HEK293 (cell line): ENCODE data around the gene LPXN.

Experiments used
- FEZF1 ChIP-seq: fragments of 450-650 bp; formaldehyde crosslinking; IDR thresholded peaks from 2 replicates; pipeline ENCODE4 v1.5.1; 2016; ENCODE audit warnings: missing biosample characterization, missing genetic modification characterization
- SP3 ChIP-seq: fragments of 450-650 bp; formaldehyde crosslinking; IDR thresholded peaks from 2 replicates; pipeline ENCODE4 v1.5.1; 2016; ENCODE audit warnings: missing biosample characterization, missing genetic modification characterization
- ZBTB11 ChIP-seq: fragments of 450-650 bp; formaldehyde crosslinking; conservative IDR thresholded peaks from 2 replicates; pipeline ENCODE4 v1.5.1; 2016; ENCODE audit warnings: low read depth, missing biosample characterization, missing genetic modification characterization
- ZBTB17 ChIP-seq: fragments of 450-650 bp; formaldehyde crosslinking; IDR thresholded peaks from 2 replicates; pipeline ENCODE4 v1.5.1; 2016; ENCODE audit warnings: missing biosample characterization, missing genetic modification characterization
- ZBTB21 ChIP-seq: fragments of 450-650 bp; formaldehyde crosslinking; IDR thresholded peaks from 2 replicates; pipeline ENCODE4 v1.5.1; 2017; ENCODE audit warnings: missing biosample characterization, missing genetic modification characterization
- ZBTB44 ChIP-seq: fragments of 450-650 bp; IDR thresholded peaks from 2 replicates; pipeline ENCODE4 v1.5.1; 2018; ENCODE audit warnings: missing biosample characterization, mild to moderate bottlenecking, missing genetic modification characterization
- ZBTB6 ChIP-seq: fragments of 450-650 bp; formaldehyde crosslinking; IDR thresholded peaks from 2 replicates; pipeline ENCODE4 v1.5.1; 2017; ENCODE audit warnings: missing biosample characterization, missing genetic modification characterization
- ZBTB8A ChIP-seq: fragments of 450-650 bp; formaldehyde crosslinking; IDR thresholded peaks from 2 replicates; pipeline ENCODE4 v1.5.1; 2016; ENCODE audit warnings: missing biosample characterization, missing genetic modification characterization
- ZFP69B ChIP-seq: fragments of 450-650 bp; formaldehyde crosslinking; IDR thresholded peaks from 2 replicates; pipeline ENCODE4 v1.5.1; 2016; ENCODE audit warnings: missing biosample characterization, missing genetic modification characterization
- ZNF362 ChIP-seq: fragments of 450-650 bp; formaldehyde crosslinking; IDR thresholded peaks from 2 replicates; pipeline ENCODE4 v1.5.1; 2016; ENCODE audit warnings: missing biosample characterization, missing genetic modification characterization
- ZNF366 ChIP-seq: fragments of 450-650 bp; formaldehyde crosslinking; conservative IDR thresholded peaks from 2 replicates; pipeline ENCODE4 v1.5.1; 2016; ENCODE audit warnings: missing biosample characterization, missing genetic modification characterization
- ZNF530 ChIP-seq: fragments of 450-650 bp; formaldehyde crosslinking; IDR thresholded peaks from 2 replicates; pipeline ENCODE4 v1.5.1; 2016; ENCODE audit warnings: low read depth, missing biosample characterization, missing genetic modification characterization
- ZNF571 ChIP-seq: fragments of 450-650 bp; formaldehyde crosslinking; IDR thresholded peaks from 2 replicates; pipeline ENCODE4 v1.5.0; 2017; ENCODE audit warnings: missing biosample characterization, missing genetic modification characterization
- ZNF585B ChIP-seq: fragments of 450-650 bp; formaldehyde crosslinking; IDR thresholded peaks from 2 replicates; pipeline ENCODE4 v1.5.1; 2016; ENCODE audit warnings: missing biosample characterization, missing genetic modification characterization
- ZSCAN23 ChIP-seq: fragments of 450-650 bp; formaldehyde crosslinking; IDR thresholded peaks from 2 replicates; pipeline ENCODE4 v1.5.1; 2016; ENCODE audit warnings: missing biosample characterization, missing genetic modification characterization
- TF ChIP-seq, protein P1 (sequence below): fragments of 450-650 bp; formaldehyde crosslinking; IDR thresholded peaks from 2 replicates; pipeline ENCODE4 v1.5.1; 2017; ENCODE audit warnings: missing biosample characterization, missing genetic modification characterization
- TF ChIP-seq, protein P2 (sequence below): fragments of 450-650 bp; formaldehyde crosslinking; IDR thresholded peaks from 2 replicates; pipeline ENCODE4 v1.5.1; 2017; ENCODE audit warnings: missing biosample characterization, missing genetic modification characterization
- TF ChIP-seq, protein P3 (sequence below): fragments of 450-650 bp; formaldehyde crosslinking; IDR thresholded peaks from 2 replicates; pipeline ENCODE4 v1.5.1; 2016; ENCODE audit warnings: missing biosample characterization, missing genetic modification characterization
- TF ChIP-seq, protein P4 (sequence below): fragments of 450-650 bp; formaldehyde crosslinking; IDR thresholded peaks from 2 replicates; pipeline ENCODE4 v1.5.1; 2016; ENCODE audit warnings: missing biosample characterization, missing genetic modification characterization

The LPXN gene

DNA sequence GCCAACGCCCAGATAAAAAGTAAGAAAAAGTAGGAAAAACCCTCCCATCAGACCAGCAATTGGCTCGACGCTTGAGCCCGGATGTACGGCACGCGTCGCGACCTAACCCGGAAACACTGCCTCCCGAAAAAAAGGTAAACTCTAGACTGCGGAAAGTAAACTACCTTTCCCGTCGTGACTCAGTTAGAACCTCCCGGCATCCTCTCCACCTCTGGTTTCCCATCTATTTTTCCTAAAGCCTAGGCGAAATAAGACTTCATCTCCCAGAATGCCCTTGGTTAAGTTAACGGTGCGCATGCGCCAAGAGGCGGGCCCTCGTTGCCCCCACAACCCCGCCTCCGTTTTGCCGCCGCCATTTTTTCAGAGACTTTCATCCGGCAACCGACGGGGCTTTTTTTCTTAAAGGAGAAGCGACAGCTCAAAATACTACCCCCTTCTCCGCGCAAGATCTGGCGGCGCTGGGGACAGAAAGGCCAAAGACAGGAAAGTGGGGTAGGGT lies 2.5 kb upstream of the LPXN start (continued):
- TF ChIP-seq ZBTB11 (tag by site-specific recombination) = peak; percentile 77
- TF ChIP-seq, protein P1, sequence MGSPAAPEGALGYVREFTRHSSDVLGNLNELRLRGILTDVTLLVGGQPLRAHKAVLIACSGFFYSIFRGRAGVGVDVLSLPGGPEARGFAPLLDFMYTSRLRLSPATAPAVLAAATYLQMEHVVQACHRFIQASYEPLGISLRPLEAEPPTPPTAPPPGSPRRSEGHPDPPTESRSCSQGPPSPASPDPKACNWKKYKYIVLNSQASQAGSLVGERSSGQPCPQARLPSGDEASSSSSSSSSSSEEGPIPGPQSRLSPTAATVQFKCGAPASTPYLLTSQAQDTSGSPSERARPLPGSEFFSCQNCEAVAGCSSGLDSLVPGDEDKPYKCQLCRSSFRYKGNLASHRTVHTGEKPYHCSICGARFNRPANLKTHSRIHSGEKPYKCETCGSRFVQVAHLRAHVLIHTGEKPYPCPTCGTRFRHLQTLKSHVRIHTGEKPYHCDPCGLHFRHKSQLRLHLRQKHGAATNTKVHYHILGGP (tag by site-specific recombination) = no peak
- TF ChIP-seq ZFP69B (tag by site-specific recombination) = 0 out of 2 replicates have a peak, but pooled peaks have one; percentile 29
- TF ChIP-seq, protein P2, sequence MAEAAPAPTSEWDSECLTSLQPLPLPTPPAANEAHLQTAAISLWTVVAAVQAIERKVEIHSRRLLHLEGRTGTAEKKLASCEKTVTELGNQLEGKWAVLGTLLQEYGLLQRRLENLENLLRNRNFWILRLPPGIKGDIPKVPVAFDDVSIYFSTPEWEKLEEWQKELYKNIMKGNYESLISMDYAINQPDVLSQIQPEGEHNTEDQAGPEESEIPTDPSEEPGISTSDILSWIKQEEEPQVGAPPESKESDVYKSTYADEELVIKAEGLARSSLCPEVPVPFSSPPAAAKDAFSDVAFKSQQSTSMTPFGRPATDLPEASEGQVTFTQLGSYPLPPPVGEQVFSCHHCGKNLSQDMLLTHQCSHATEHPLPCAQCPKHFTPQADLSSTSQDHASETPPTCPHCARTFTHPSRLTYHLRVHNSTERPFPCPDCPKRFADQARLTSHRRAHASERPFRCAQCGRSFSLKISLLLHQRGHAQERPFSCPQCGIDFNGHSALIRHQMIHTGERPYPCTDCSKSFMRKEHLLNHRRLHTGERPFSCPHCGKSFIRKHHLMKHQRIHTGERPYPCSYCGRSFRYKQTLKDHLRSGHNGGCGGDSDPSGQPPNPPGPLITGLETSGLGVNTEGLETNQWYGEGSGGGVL (tag by site-specific recombination) = no peak
- TF ChIP-seq, protein P3, sequence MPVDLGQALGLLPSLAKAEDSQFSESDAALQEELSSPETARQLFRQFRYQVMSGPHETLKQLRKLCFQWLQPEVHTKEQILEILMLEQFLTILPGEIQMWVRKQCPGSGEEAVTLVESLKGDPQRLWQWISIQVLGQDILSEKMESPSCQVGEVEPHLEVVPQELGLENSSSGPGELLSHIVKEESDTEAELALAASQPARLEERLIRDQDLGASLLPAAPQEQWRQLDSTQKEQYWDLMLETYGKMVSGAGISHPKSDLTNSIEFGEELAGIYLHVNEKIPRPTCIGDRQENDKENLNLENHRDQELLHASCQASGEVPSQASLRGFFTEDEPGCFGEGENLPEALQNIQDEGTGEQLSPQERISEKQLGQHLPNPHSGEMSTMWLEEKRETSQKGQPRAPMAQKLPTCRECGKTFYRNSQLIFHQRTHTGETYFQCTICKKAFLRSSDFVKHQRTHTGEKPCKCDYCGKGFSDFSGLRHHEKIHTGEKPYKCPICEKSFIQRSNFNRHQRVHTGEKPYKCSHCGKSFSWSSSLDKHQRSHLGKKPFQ = no peak
- peak; percentile 45; the same call in 1 of the 2 replicates for TF ChIP-seq FEZF1 (tag by site-specific recombination)
- TF ChIP-seq ZNF571 (tag by site-specific recombination) = no peak
- peak; percentile 73 for TF ChIP-seq SP3 (tag by site-specific recombination)
- TF ChIP-seq, protein P4, sequence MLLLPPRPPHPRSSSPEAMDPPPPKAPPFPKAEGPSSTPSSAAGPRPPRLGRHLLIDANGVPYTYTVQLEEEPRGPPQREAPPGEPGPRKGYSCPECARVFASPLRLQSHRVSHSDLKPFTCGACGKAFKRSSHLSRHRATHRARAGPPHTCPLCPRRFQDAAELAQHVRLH = peak; percentile 48
- no peak for TF ChIP-seq ZSCAN23 (tag by site-specific recombination)
- TF ChIP-seq ZBTB6 (tag by site-specific recombination) = peak; percentile 68; the same call in 1 of the 2 replicates
- TF ChIP-seq ZBTB8A (tag by site-specific recombination) = no peak
- no peak for TF ChIP-seq ZNF585B (tag by site-specific recombination)
- TF ChIP-seq ZNF366 (tag by site-specific recombination) = peak; percentile 89
- TF ChIP-seq ZBTB17 (tag by site-specific recombination) = peak; percentile 91
- TF ChIP-seq ZBTB44 (tag by site-specific recombination) = no peak
- TF ChIP-seq ZNF530 (tag by site-specific recombination) = no peak
- TF ChIP-seq ZNF362 = peak; percentile 99
- TF ChIP-seq ZBTB21 (tag by site-specific recombination) = 0 out of 2 replicates have a peak, but pooled peaks have one; percentile 5
